Neural cell (in vitro differentiated cells): Measurements from ENCODE around the gene STPG4. TPM values are rescaled to one million over a fixed set of nuclear protein-coding genes. Genes with fewer than 3 reads are reported as not detected.
"Not testable (repeated sequence)": the region's sequence is repeated elsewhere in the genome, so short reads cannot be mapped to it uniquely, and the experiment has no call there.

Experiments used
- H2AFZ ChIP-seq: fragments of 200-600, 300-800 bp; sonication (generic), shearing (Covaris generic); 2 replicates; pipeline ENCODE4 v1.6.0; 2014; ENCODE audit warnings: low read depth, mild to moderate bottlenecking, antibody characterized with exemption, low read length, moderate library complexity
- H3F3A ChIP-seq: fragments of 200-600 bp; shearing (Covaris generic); 2 replicates; pipeline ENCODE4 v1.6.1; 2016; ENCODE audit warnings: mild to moderate bottlenecking, moderate library complexity, mixed read lengths, antibody characterized with exemption, low read length; ENCODE audit not compliant: insufficient read depth, poor library complexity, severe bottlenecking
- H3K27ac ChIP-seq: fragments of 200-600, 300-800 bp; sonication (generic), shearing (Covaris generic); 2 replicates; pipeline ENCODE4 v1.5.1; 2014; ENCODE audit warnings: mild to moderate bottlenecking, low read length, moderate library complexity
- H3K27me3 ChIP-seq: fragments of 300-800, 200-600 bp; sonication (generic), shearing (Covaris generic); 2 replicates; pipeline ENCODE4 v1.6.0; 2014; ENCODE audit warnings: mild to moderate bottlenecking, low read depth, low read length, moderate library complexity; ENCODE audit not compliant: insufficient read depth
- H3K36me3 ChIP-seq: fragments of 300-800, 200-600 bp; sonication (generic), shearing (Covaris generic); 2 replicates; pipeline ENCODE4 v1.5.1; 2014; ENCODE audit warnings: mild to moderate bottlenecking, antibody characterized with exemption, low read length, moderate library complexity; ENCODE audit not compliant: insufficient read depth
- H3K4me2 ChIP-seq: fragments of 300-800, 200-600 bp; sonication (generic), shearing (Covaris generic); 2 replicates; pipeline ENCODE4 v1.6.0; 2014; ENCODE audit warnings: mild to moderate bottlenecking, low read length
- H3K4me3 ChIP-seq: fragments of 300-800, 200-600 bp; sonication (generic), shearing (Covaris generic); 2 replicates; pipeline ENCODE4 v1.5.1; 2014; ENCODE audit warnings: mild to moderate bottlenecking, low read length, moderate library complexity
- H3K79me2 ChIP-seq: fragments of 200-600 bp; shearing (Covaris generic); replicated peaks from 2 replicates; pipeline ENCODE4 v1.6.0; 2014; ENCODE audit warnings: mild to moderate bottlenecking, low read length, moderate library complexity; ENCODE audit not compliant: insufficient read depth
- H3K9ac ChIP-seq: fragments of 300-800, 200-600 bp; sonication (generic), shearing (Covaris generic); 2 replicates; pipeline ENCODE4 v1.6.1; 2016; ENCODE audit warnings: mild to moderate bottlenecking, low read length, mixed read lengths
- H3K9me2 ChIP-seq: fragments of 200-600 bp; shearing (Covaris generic); 2 replicates; pipeline ENCODE4 v1.6.1; 2016; ENCODE audit warnings: mild to moderate bottlenecking, low read length, mixed read lengths; ENCODE audit not compliant: insufficient read depth
- H3K9me3 ChIP-seq: fragments of 200-600, 300-800 bp; sonication (generic), shearing (Covaris generic); 2 replicates; pipeline ENCODE4 v1.6.1; 2016; ENCODE audit warnings: mild to moderate bottlenecking, mixed run types, low read length, moderate library complexity, mixed read lengths
- H4K20me1 ChIP-seq: fragments of 200-600 bp; shearing (Covaris generic); 2 replicates; pipeline ENCODE4 v1.6.1; 2016; ENCODE audit warnings: mild to moderate bottlenecking, mixed run types; ENCODE audit not compliant: insufficient read depth
- EP300 ChIP-seq: fragments of 450-650 bp; conservative IDR thresholded peaks from 2 replicates; pipeline ENCODE4 v1.6.1; 2014; ENCODE audit warnings: antibody characterized with exemption, mild to moderate bottlenecking, moderate library complexity; ENCODE audit not compliant: poor library complexity, severe bottlenecking
- EZH2 ChIP-seq: fragments of 200-600, 300-800 bp; shearing (Covaris generic), sonication (generic); IDR thresholded peaks from 2 replicates; pipeline ENCODE4 v1.6.1; 2014; ENCODE audit warnings: antibody characterized with exemption, low read length, borderline replicate concordance, mild to moderate bottlenecking; ENCODE audit not compliant: insufficient read depth, poor library complexity, severe bottlenecking
- MXI1 ChIP-seq: fragments of 450-650 bp; conservative IDR thresholded peaks from 2 replicates; pipeline ENCODE4 v1.6.1; 2014; ENCODE audit warnings: antibody characterized with exemption, mild to moderate bottlenecking; ENCODE audit not compliant: poor library complexity, severe bottlenecking
- POLR2AphosphoS5 ChIP-seq: IDR thresholded peaks from 2 replicates; pipeline ENCODE4 v1.6.1; 2012
- RAD21 ChIP-seq: fragments of 450-650 bp; conservative IDR thresholded peaks from 2 replicates; pipeline ENCODE4 v1.6.1; 2014; ENCODE audit warnings: antibody characterized with exemption, mild to moderate bottlenecking, moderate library complexity
- REST ChIP-seq: IDR thresholded peaks from 2 replicates; pipeline ENCODE4 v1.6.1; 2012; ENCODE audit warnings: borderline replicate concordance
- SMC3 ChIP-seq: fragments of 450-650 bp; conservative IDR thresholded peaks from 2 replicates; pipeline ENCODE4 v1.6.1; 2014; ENCODE audit warnings: antibody characterized with exemption, mild to moderate bottlenecking, moderate library complexity; ENCODE audit not compliant: poor library complexity
- TAF1 ChIP-seq: IDR thresholded peaks from 2 replicates; pipeline ENCODE4 v1.6.1; 2012; ENCODE audit warnings: low read depth
- polyA plus RNA-seq: library from polyadenylated mRNA; depleted of rRNA; stranded (reverse); fragments of >200 nt; gene quantifications from 2 replicates; pipeline ENCODE4 v1.2.3, GENCODE V29; 2014
- TF ChIP-seq, protein P1 (sequence below): fragments of 450-650 bp; IDR thresholded peaks from 2 replicates; pipeline ENCODE4 v1.5.1; 2014; ENCODE audit warnings: antibody characterized with exemption, mild to moderate bottlenecking, moderate library complexity; ENCODE audit not compliant: poor library complexity, severe bottlenecking

The STPG4 gene
- polyA plus RNA-seq, 1 donor from 2014 or later = not detected

DNA sequence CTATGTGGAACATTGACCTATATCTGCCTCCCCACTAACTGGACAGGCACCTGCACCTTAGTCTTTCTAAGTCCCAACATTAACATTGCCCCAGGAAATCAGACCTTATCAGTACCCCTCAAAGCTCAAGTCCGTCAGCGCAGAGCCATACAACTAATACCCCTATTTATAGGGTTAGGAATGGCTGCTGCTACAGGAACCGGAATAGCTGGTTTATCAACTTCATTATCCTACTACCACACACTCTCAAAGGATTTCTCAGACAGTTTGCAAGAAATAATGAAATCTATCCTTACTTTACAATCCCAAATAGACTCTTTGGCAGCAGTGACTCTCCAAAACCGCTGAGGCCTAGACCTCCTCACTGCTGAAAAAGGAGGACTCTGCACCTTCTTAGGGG lies 48.9 kb downstream of the STPG4 start:
- H3K4me3 ChIP-seq, H2AFZ ChIP-seq, H4K20me1 ChIP-seq, H3K9ac ChIP-seq, H3K79me2 ChIP-seq, H3F3A ChIP-seq, H3K9me2 ChIP-seq, H3K36me3 ChIP-seq, H3K9me3 ChIP-seq, H3K27ac ChIP-seq, H3K27me3 ChIP-seq, H3K4me2 ChIP-seq: not testable (repeated sequence)

DNA sequence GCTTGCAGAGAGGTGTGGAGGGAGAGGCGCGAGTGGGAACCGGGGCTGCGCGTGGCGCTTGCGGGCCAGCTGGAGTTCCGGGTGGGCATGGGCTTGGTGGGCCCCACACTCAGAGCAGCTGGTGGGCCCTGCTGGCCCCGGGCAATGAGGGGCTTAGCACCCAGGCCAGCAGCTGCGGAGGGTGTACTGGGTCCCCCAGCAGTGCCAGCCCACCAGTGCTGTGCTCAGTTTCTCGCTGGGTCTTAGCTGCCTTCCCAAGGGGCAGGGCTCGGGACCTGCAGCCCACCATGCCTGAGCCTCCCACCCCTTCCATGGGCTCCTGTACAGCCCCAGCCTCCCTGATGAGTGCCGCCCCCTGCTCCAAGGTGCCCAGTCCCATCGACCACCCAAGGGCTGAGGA lies 55.4 kb downstream of the STPG4 start:
- H3K27ac ChIP-seq, H3K9ac ChIP-seq, H3K79me2 ChIP-seq: not testable (repeated sequence)

DNA sequence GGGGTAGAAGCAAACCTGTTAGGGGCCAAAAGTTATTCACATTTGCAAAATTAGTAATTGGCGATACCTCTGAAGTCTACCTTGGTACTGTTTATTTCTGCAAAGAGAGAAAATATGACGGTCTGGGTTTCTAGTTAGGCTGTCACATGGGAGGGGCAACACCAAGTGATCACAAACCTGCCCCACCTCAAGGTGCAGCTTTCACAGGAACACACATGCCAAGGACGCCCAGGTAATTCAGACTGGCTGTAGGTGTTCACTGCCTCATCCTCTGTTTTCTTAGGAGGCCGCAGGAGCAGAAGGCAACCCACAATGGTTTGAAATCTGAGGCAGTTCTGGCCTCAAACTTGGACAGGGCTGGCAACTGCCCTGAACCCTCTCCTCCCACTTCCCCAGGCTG lies 56.2 kb downstream of the STPG4 start:
- no peaks in the 10 kb centered on the region for H3K9me2 ChIP-seq
- no peaks in the 10 kb centered on the region for H3K27me3 ChIP-seq
- no peaks in the 10 kb centered on the region for H3K9me3 ChIP-seq
- no peaks in the 10 kb centered on the region for H3K36me3 ChIP-seq
- TF ChIP-seq SMC3 (no peak), MXI1 (no peak), REST (no peak), RAD21 (no peak), TAF1 (no peak), EP300 (no peak), POLR2AphosphoS5 (no peak), EZH2 (no peak)
- TF ChIP-seq, protein P1, sequence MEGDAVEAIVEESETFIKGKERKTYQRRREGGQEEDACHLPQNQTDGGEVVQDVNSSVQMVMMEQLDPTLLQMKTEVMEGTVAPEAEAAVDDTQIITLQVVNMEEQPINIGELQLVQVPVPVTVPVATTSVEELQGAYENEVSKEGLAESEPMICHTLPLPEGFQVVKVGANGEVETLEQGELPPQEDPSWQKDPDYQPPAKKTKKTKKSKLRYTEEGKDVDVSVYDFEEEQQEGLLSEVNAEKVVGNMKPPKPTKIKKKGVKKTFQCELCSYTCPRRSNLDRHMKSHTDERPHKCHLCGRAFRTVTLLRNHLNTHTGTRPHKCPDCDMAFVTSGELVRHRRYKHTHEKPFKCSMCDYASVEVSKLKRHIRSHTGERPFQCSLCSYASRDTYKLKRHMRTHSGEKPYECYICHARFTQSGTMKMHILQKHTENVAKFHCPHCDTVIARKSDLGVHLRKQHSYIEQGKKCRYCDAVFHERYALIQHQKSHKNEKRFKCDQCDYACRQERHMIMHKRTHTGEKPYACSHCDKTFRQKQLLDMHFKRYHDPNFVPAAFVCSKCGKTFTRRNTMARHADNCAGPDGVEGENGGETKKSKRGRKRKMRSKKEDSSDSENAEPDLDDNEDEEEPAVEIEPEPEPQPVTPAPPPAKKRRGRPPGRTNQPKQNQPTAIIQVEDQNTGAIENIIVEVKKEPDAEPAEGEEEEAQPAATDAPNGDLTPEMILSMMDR = no peak
- H3K4me2 ChIP-seq = no peak overlapping the region
- no peak overlapping the region for H2AFZ ChIP-seq
- no peaks in the 10 kb centered on the region for H4K20me1 ChIP-seq
- no peak overlapping the region for H3K4me3 ChIP-seq
- no peaks in the 10 kb centered on the region for H3K79me2 ChIP-seq
- H3K9ac ChIP-seq = no peak overlapping the region
- no peaks in the 10 kb centered on the region for H3F3A ChIP-seq
- H3K27ac ChIP-seq = no peak overlapping the region

More for the DNA sequence above, 55.4 kb downstream of the STPG4 start:
- not testable (repeated sequence) for H3K4me2 ChIP-seq, H4K20me1 ChIP-seq, H3F3A ChIP-seq, H3K4me3 ChIP-seq, H3K9me2 ChIP-seq, H2AFZ ChIP-seq, H3K36me3 ChIP-seq, H3K9me3 ChIP-seq, H3K27me3 ChIP-seq
